Stimulated activated CD4-positive, alpha-beta T cell treated with anti-CD3 and anti-CD28 coated beads, Interleukin-1b, Interleukin-23, amount 100 ng/mL, for 48 hours (primary cell): ENCODE data around the gene E2F8.
A peak's percentile ranks its signal among the peaks of the same experiment; 100 is the strongest.
"Not testable (repeated sequence)": the region's sequence is repeated elsewhere in the genome, so short reads cannot be mapped to it uniquely, and the experiment has no call there.

Experiments
- DNase-seq: peaks from one replicate; pipeline ENCODE4 v3.0.0-alpha.2; 2020

Gene E2F8

GRCh38 chr11:19240420-19241259, at the start of gene E2F8:
TSS of gene E2F8 (minus strand) at chr11:19240945. CDS start at chr11:19240121, 824 bp downstream.
- peak; percentile 91 for DNase-seq

- DNase-seq: no peak
Measured at GRCh38 chr11:19290356-19290755, 49.6 kb upstream of the E2F8 start.

- DNase-seq: no peak
Measured at GRCh38 chr11:19288256-19288655, 47.5 kb upstream of the E2F8 start.

GRCh38 chr11:19286411-19286810, 45.7 kb upstream of the E2F8 start:
- no peak for DNase-seq

GRCh38 chr11:19284881-19285280, 44.1 kb upstream of the E2F8 start:
- no peak for DNase-seq

GRCh38 chr11:19283991-19284390, 43.2 kb upstream of the E2F8 start:
- DNase-seq: no peak

- DNase-seq: no peak
Measured at GRCh38 chr11:19281555-19281954, 40.8 kb upstream of the E2F8 start.

GRCh38 chr11:19281041-19281440, 40.3 kb upstream of the E2F8 start:
- no peak for DNase-seq

- no peak for DNase-seq
Measured at GRCh38 chr11:19279451-19279850, 38.7 kb upstream of the E2F8 start.

- DNase-seq: no peak
Measured at GRCh38 chr11:19276859-19277808, 36.4 kb upstream of the E2F8 start.

- DNase-seq: no peak
Measured at GRCh38 chr11:19275496-19275895, 34.8 kb upstream of the E2F8 start.

- DNase-seq: not testable (repeated sequence)
Measured at GRCh38 chr11:19273219-19273618, 32.5 kb upstream of the E2F8 start.

GRCh38 chr11:19268909-19269308, 28.2 kb upstream of the E2F8 start:
- no peak for DNase-seq

GRCh38 chr11:19267567-19267966, 26.8 kb upstream of the E2F8 start:
- DNase-seq: no peak

- DNase-seq: no peak
Measured at GRCh38 chr11:19263333-19263732, 22.6 kb upstream of the E2F8 start.

- peak; percentile 64 for DNase-seq
Measured at GRCh38 chr11:19259487-19260345, 19.0 kb upstream of the E2F8 start.

- no peak for DNase-seq
Measured at GRCh38 chr11:19258641-19259230, 18.0 kb upstream of the E2F8 start.

- not testable (repeated sequence) for DNase-seq
Measured at GRCh38 chr11:19254441-19254840, 13.7 kb upstream of the E2F8 start.

- DNase-seq: no peak
Measured at GRCh38 chr11:19253817-19254216, 13.1 kb upstream of the E2F8 start.

- DNase-seq: no peak
Measured at GRCh38 chr11:19253153-19253745, 12.5 kb upstream of the E2F8 start.

- DNase-seq: no peak
Measured at GRCh38 chr11:19252394-19253152, 11.8 kb upstream of the E2F8 start.
